Type B pancreatic cell (in vitro differentiated cells): ENCODE data around the gene C6orf120. TPM values are rescaled to one million over a fixed set of nuclear protein-coding genes. Genes with fewer than 3 reads are reported as not detected.

ENCODE experiments used
- DNase-seq: peaks from one replicate; pipeline ENCODE4 v3.0.0; 2021; ENCODE audit warnings: mixed read lengths; ENCODE audit not compliant: unreplicated experiment; ENCODE audit errors: extremely low spot score
- H3K27ac Mint-ChIP-seq: 2 replicates; pipeline ENCODE4 v1.8.0; 2021; ENCODE audit warnings: mild to moderate bottlenecking, mixed read lengths
- H3K27me3 Mint-ChIP-seq: 2 replicates; pipeline ENCODE4 v1.8.0; 2021; ENCODE audit warnings: mixed read lengths
- H3K36me3 Mint-ChIP-seq: 2 replicates; pipeline ENCODE4 v1.8.0; 2021; ENCODE audit warnings: mixed read lengths
- H3K4me1 Mint-ChIP-seq: one replicate; pipeline ENCODE4 v1.8.0; 2021; ENCODE audit warnings: mixed read lengths; ENCODE audit not compliant: unreplicated experiment
- H3K4me3 Mint-ChIP-seq: 2 replicates; pipeline ENCODE4 v1.8.0; 2021; ENCODE audit warnings: mild to moderate bottlenecking, mixed read lengths
- H3K9me3 Mint-ChIP-seq: 2 replicates; pipeline ENCODE4 v1.8.0; 2021; ENCODE audit warnings: mixed read lengths
- CTCF ChIP-seq: fragments of 200-600 bp; sonication (generic); conservative IDR thresholded peaks from 2 replicates; pipeline ENCODE4 v1.5.0; 2021; ENCODE audit warnings: antibody characterized with exemption, mild to moderate bottlenecking
- total RNA-seq: library from RNA; stranded (reverse); gene quantifications from 2 replicates; pipeline ENCODE4 v1.2.1, GENCODE V29; 2021; ENCODE audit warnings: low replicate concordance

The C6orf120 gene
- total RNA-seq, 1 donor from 2014 or later, result 30.4 TPM

- Mint-ChIP-seq H3K4me1 (peaks cover 7% of the 10 kb centered on the region), H3K36me3 (peaks cover 67% of the 10 kb centered on the region), H3K4me3 (no peak overlapping the region), H3K9me3 (peaks cover 7% of the 10 kb centered on the region), H3K27ac (no peak overlapping the region), H3K27me3 (no peaks in the 10 kb centered on the region)
- DNase-seq, result no peak
- no peak for TF ChIP-seq CTCF
These were observed 23.6 kb upstream of the C6orf120 start for GRCh38 chr6:169678342-169678741.

DNA sequence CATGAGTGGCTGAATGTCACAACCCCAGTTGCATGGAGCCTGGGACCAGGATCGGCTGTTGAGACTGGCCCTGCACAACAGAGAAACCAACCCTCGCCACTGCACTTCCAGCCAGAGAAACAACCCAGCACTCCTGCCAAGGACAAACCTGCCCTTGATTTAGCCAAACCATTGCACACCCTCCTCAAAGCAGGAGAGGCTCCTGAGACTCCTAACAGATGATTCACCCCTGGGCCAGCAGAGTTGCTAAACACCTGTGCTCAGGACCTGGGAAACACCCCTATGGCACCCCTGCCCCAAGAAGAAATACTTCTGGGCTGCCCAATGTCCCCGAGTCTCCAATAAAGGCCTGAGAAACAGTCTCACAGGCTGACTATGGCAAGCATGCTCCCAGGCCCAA is 17.9 kb upstream of the C6orf120 start:
- H3K4me3 Mint-ChIP-seq, result no peak overlapping the region

DNA sequence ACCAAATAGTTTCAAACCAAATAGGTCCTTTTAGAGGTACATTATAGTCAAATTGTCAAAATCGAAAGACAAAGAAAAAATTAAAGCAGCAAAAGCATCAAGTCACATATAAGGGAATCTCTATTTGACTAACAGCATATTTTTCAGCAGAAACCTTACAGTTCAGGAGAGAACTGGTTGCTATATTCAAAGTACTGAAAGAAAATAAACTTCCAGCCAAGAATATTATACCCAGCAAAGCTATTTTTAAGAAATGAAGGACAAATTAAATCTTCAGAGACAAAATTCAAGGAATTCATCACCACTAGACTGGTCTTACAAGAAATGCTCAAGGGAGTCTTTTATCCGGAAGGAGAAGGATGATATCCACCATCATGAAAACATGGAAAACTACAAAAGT is 16.1 kb upstream of the C6orf120 start:
- Mint-ChIP-seq H3K9me3 (peaks cover 26% of the 10 kb centered on the region), H3K36me3 (peaks cover 75% of the 10 kb centered on the region), H3K4me1 (no peaks in the 10 kb centered on the region), H3K4me3 (no peak overlapping the region), H3K27ac (no peak overlapping the region), H3K27me3 (no peaks in the 10 kb centered on the region)
- DNase-seq, result no peak
- no peak for TF ChIP-seq CTCF

More for the DNA sequence above, 17.9 kb upstream of the C6orf120 start:
- DNase-seq, result no peak
- no peak for TF ChIP-seq CTCF
- H3K27ac Mint-ChIP-seq, result no peak overlapping the region
- H3K4me1 Mint-ChIP-seq, result no peaks in the 10 kb centered on the region
- no peaks in the 10 kb centered on the region for H3K27me3 Mint-ChIP-seq
- H3K9me3 Mint-ChIP-seq, result peaks cover 21% of the 10 kb centered on the region
- peaks cover 82% of the 10 kb centered on the region for H3K36me3 Mint-ChIP-seq

GRCh38 chr6:169689287-169689686 is 12.6 kb upstream of the C6orf120 start:
- H3K27me3 Mint-ChIP-seq, result no peaks in the 10 kb centered on the region
- peaks cover 70% of the 10 kb centered on the region for H3K36me3 Mint-ChIP-seq
- TF ChIP-seq CTCF, result no peak
- no peak for DNase-seq
- H3K4me1 Mint-ChIP-seq, result peaks cover 7% of the 10 kb centered on the region
- H3K9me3 Mint-ChIP-seq, result peaks cover 23% of the 10 kb centered on the region
- no peak overlapping the region for H3K4me3 Mint-ChIP-seq
- no peak overlapping the region for H3K27ac Mint-ChIP-seq

DNA sequence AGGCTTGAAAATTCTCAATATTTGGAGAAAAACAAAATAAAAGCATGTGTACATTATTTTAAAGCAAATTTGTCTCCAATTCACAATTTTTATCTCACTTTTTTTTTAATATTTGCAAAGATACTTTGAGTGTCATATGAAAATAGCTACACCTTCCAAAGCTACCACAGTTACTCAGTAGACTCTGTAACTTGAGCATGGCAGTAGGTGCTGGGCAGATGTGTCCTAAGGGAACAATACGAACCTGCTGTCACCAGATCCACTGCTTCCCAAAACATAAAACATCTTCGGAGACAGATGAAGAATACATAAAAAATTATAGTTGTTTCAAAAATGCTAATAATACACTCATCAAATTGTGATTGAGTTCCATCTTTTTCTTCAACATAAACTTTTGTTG is 10.7 kb upstream of the C6orf120 start:
- H3K27ac Mint-ChIP-seq, result no peak overlapping the region
- H3K9me3 Mint-ChIP-seq, result peaks cover 18% of the 10 kb centered on the region

More for the DNA sequence above, 10.7 kb upstream of the C6orf120 start:
- Mint-ChIP-seq H3K36me3 (peaks cover 66% of the 10 kb centered on the region), H3K4me3 (no peak overlapping the region), H3K4me1 (peaks cover 7% of the 10 kb centered on the region), H3K27me3 (no peaks in the 10 kb centered on the region)
- no peak for TF ChIP-seq CTCF
- DNase-seq, result no peak
